HepG2 (cell line): Measurements from ENCODE around the gene PLCB2. TPM values are rescaled to one million over a fixed set of nuclear protein-coding genes. Genes with fewer than 3 reads are reported as not detected.

ENCODE experiments used
- ATAC-seq: fragments of 200-7000 bp; cut with Tn5 transposase; 3 replicates; pipeline ENCODE4 v1.9.1; 2020; ENCODE audit warnings: mild to moderate bottlenecking, moderate library complexity
- BruUV-seq: library from RNA; stranded (reverse); fragments of 400-500 nt; replicated peaks from 2 replicates; lab custom pipeline; 2021; lab: Mats Ljungman, UMichigan
- CTCF ChIA-PET: fragments of 300-600 bp; formaldehyde crosslinking; extraction: SDS; loops from one replicate; lab custom pipeline; 2021; ENCODE audit warnings: low total read pairs, inconsistent platforms, low intra/inter-chr PET ratio; lab: Yijun Ruan, JAX
- POLR2A ChIA-PET: fragments of 350-600 bp; sonication (Branson Sonifier 250); formaldehyde crosslinking; loops from one replicate; lab custom pipeline; 2020; ENCODE audit warnings: antibody characterized with exemption, inconsistent platforms; lab: Yijun Ruan, JAX
- DNase-seq: peaks from one replicate; pipeline ENCODE4 v3.0.0-alpha.2; 2015; ENCODE audit warnings: low spot score
- FAIRE-seq: peaks from 3 replicates; lab custom pipeline; 2011; peaks lifted over from hg19 to GRCh38; lab: Jason Lieb, UNC
- H2AFZ ChIP-seq: one replicate; pipeline ENCODE4 v1.6.1; 2011; ENCODE audit warnings: low read length, inconsistent platforms
- H3K27ac ChIP-seq: fragments of 300-600 bp; 3 replicates; pipeline ENCODE4 v1.8.0; 2011; ENCODE audit warnings: mixed run types, mild to moderate bottlenecking, mixed read lengths, low read length, inconsistent platforms; ENCODE audit not compliant: insufficient read depth; ENCODE audit errors: extremely low read length
- H3K27me3 ChIP-seq, 2 experiments: fragments of 200-600 bp in 1 of 2; 2 replicates in 1 of 2; 3 replicates in 1 of 2; pipeline versions ENCODE4 v1.6.0 to v1.8.0; 2011; ENCODE audit warnings: low read length in 2 of 2, mild to moderate bottlenecking in 2 of 2, moderate library complexity in 2 of 2, inconsistent platforms in 1 of 2; ENCODE audit not compliant: insufficient read depth in 2 of 2, control insufficient read depth in 1 of 2
- H3K36me3 ChIP-seq, 2 experiments: fragments of 200-600 bp in 1 of 2; replicated peaks in 1 of 2; 2 replicates in 1 of 2; 3 replicates in 1 of 2; pipeline versions ENCODE4 v1.5.1 to v1.8.0; 2011; ENCODE audit warnings: low read length in 2 of 2, inconsistent platforms in 1 of 2; ENCODE audit not compliant: insufficient read depth in 2 of 2, control insufficient read depth in 1 of 2
- H3K4me1 ChIP-seq: 2 replicates; pipeline ENCODE4 v1.5.1; 2012; ENCODE audit warnings: low read length, inconsistent platforms; ENCODE audit not compliant: insufficient read depth
- H3K4me2 ChIP-seq: 2 replicates; pipeline ENCODE4 v1.6.0; 2011; ENCODE audit warnings: low read depth, low read length, inconsistent platforms
- H3K4me3 ChIP-seq, 3 experiments: fragments of 200-600 bp in 1 of 3; sonication (generic), shearing (Covaris generic) in 1 of 3; replicated peaks in 1 of 3; 2 replicates each; pipeline ENCODE4 v1.5.1; 2011 to 2016; ENCODE audit warnings: low read length in 3 of 3, inconsistent platforms in 2 of 3, low read depth in 2 of 3, mild to moderate bottlenecking in 2 of 3, control low read depth in 1 of 3, mixed read lengths in 1 of 3; ENCODE audit not compliant: insufficient read depth in 1 of 3
- H3K79me2 ChIP-seq: one replicate; pipeline ENCODE4 v1.6.1; 2011; ENCODE audit warnings: low read length, inconsistent platforms; ENCODE audit not compliant: insufficient read depth
- H3K9ac ChIP-seq: 2 replicates; pipeline ENCODE4 v1.6.0; 2011; ENCODE audit warnings: mild to moderate bottlenecking, low read depth, low read length, inconsistent platforms; ENCODE audit not compliant: insufficient read depth
- H3K9me3 ChIP-seq: 2 replicates; pipeline ENCODE4 v1.5.1; 2012; ENCODE audit warnings: mild to moderate bottlenecking, low read length
- H4K20me1 ChIP-seq: 2 replicates; pipeline ENCODE4 v1.6.0; 2011; ENCODE audit warnings: inconsistent platforms, mild to moderate bottlenecking, low read length, moderate library complexity; ENCODE audit not compliant: insufficient read depth
- ZNF768 ChIP-seq: sonication (generic); formaldehyde crosslinking; IDR thresholded peaks from 2 replicates; pipeline ENCODE4 v1.4.0; 2020; ENCODE audit warnings: missing genetic modification reagents
- WGBS: methylation state at CpG from one replicate; pipeline ENCODE4 v1.1.6; 2017; ENCODE audit warnings: low lambda C conversion rate; 5-methylcytosine and 5-hydroxymethylcytosine counted together
- in situ Hi-C: cut with HindIII; loops from 2 replicates; pipeline ENCODE4 v1.10.0; 2017; ENCODE audit warnings: low pct_unique_long_range_greater_than_20kb; ENCODE audit not compliant: extremely low pct_ligation_motif_present
- intact Hi-C: fragments of 100-400 bp; cut with micrococcal nuclease; formaldehyde crosslinking; loops from one replicate; pipeline ENCODE4 v1.10.0; 2022; ENCODE audit not compliant: unreplicated experiment
- polyA plus RNA-seq, 8 experiments: library from polyadenylated mRNA; depleted of rRNA in 3 of 8; stranded (reverse) in 7 of 8; unstranded in 1 of 8; fragments of >200 nt; fragmentation: Illumina TruSeq in 4 of 8; extraction: Trizol in 4 of 8; gene quantifications; 2 replicates each; pipeline versions ENCODE4 v1.2.1 to v1.2.3, GENCODE V29; 2011 to 2016; ENCODE audit warnings: low read depth in 4 of 8, missing spikeins in 1 of 8, mixed read lengths in 1 of 8; ENCODE audit not compliant: insufficient read depth in 1 of 8
- total RNA-seq, 5 experiments: library from RNA; depleted of rRNA; stranded (reverse); fragments of >200 nt; fragmentation: Illumina TruSeq; extraction: Trizol; gene quantifications; 2 replicates each; pipeline ENCODE4 v1.2.3, GENCODE V29; 2016; ENCODE audit warnings: low read depth in 1 of 5
- TF ChIP-seq, protein P1 (sequence below): sonication (generic); formaldehyde crosslinking; IDR thresholded peaks from one replicate; pipeline ENCODE4 v1.5.1; 2020; ENCODE audit warnings: mild to moderate bottlenecking, missing genetic modification reagents; ENCODE audit errors: not compliant biosample characterization

The PLCB2 gene
- total and polyA plus RNA-seq, 2 of the 13 experiments (the other 11 are each of a cell fraction or from before 2014, with no cell fraction given): 0.11 TPM; not detected in 1

DNA sequence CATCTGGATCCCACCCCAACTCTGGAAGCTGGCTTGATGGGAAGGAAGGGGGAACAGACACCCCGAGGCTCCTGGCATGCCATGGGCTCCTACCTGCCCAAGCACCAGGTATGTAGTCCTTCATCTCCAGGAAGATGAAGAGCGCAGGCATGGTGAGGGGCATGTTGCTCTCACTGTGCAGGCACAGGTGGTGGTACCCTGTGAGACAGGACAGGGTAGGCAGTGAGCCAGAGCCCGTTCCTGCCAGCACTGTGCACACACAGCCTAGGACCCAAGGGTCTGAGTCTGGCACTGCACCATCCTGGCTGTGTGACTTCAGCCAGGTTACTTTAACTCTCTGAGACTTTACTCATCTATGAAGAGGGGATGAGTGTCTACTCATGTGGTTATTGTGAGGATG is 15.5 kb downstream of the PLCB2 start:
- ChIA-PET CTCF (no interaction called here), POLR2A (no interaction called here)
- in situ Hi-C loops (no loop called here), intact Hi-C loops (no loop called here)
- H4K20me1 ChIP-seq: no peaks in the 10 kb centered on the region
- no peak overlapping the region for H3K4me3 ChIP-seq
- TF ChIP-seq, protein P1, sequence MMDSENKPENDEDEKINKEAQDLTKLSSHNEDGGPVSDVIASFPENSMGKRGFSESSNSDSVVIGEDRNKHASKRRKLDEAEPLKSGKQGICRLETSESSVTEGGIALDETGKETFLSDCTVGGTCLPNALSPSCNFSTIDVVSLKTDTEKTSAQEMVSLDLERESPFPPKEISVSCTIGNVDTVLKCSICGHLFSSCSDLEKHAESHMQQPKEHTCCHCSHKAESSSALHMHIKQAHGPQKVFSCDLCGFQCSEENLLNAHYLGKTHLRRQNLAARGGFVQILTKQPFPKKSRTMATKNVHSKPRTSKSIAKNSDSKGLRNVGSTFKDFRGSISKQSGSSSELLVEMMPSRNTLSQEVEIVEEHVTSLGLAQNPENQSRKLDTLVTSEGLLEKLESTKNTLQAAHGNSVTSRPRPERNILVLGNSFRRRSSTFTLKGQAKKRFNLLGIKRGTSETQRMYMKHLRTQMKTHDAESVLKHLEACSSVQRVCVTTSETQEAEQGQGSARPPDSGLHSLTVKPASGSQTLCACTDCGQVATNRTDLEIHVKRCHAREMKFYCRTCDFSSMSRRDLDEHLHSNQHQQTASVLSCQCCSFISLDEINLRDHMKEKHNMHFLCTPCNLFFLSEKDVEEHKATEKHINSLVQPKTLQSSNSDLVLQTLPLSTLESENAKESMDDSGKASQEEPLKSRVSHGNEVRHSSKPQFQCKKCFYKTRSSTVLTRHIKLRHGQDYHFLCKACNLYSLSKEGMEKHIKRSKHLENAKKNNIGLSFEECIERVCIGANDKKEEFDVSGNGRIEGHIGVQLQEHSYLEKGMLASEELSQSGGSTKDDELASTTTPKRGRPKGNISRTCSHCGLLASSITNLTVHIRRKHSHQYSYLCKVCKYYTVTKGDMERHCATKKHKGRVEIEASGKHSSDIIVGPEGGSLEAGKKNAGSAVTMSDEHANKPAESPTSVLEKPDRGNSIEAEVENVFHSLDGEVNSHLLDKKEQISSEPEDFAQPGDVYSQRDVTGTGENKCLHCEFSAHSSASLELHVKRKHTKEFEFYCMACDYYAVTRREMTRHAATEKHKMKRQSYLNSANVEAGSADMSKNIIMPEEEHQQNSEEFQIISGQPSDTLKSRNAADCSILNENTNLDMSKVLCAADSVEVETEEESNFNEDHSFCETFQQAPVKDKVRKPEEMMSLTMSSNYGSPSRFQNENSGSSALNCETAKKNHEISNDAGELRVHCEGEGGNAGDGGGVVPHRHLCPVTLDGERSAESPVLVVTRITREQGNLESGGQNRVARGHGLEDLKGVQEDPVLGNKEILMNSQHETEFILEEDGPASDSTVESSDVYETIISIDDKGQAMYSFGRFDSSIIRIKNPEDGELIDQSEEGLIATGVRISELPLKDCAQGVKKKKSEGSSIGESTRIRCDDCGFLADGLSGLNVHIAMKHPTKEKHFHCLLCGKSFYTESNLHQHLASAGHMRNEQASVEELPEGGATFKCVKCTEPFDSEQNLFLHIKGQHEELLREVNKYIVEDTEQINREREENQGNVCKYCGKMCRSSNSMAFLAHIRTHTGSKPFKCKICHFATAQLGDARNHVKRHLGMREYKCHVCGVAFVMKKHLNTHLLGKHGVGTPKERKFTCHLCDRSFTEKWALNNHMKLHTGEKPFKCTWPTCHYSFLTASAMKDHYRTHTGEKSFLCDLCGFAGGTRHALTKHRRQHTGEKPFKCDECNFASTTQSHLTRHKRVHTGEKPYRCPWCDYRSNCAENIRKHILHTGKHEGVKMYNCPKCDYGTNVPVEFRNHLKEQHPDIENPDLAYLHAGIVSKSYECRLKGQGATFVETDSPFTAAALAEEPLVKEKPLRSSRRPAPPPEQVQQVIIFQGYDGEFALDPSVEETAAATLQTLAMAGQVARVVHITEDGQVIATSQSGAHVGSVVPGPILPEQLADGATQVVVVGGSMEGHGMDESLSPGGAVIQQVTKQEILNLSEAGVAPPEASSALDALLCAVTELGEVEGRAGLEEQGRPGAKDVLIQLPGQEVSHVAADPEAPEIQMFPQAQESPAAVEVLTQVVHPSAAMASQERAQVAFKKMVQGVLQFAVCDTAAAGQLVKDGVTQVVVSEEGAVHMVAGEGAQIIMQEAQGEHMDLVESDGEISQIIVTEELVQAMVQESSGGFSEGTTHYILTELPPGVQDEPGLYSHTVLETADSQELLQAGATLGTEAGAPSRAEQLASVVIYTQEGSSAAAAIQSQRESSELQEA: no peak
- peak; percentile 83 for TF ChIP-seq ZNF768 (CRISPR knock-in tag)
- no peaks in the 10 kb centered on the region for H3K9me3 ChIP-seq
- no CpG with 5 or more reads among the region's 3 CpGs for WGBS
- no peak overlapping the region for H2AFZ ChIP-seq
- H3K27ac ChIP-seq: no peak overlapping the region
- H3K4me1 ChIP-seq: peaks cover 10% of the 10 kb centered on the region; the same call in 1 of the 2 replicates
- H3K27me3 ChIP-seq: peaks cover 22 to 97% of the 10 kb centered on the region in 2 experiments
- DNase-seq (no peak), ATAC-seq (no peak), FAIRE-seq (no peak)
- BruUV-seq: no TSS peak
- no peaks in the 10 kb centered on the region for H3K79me2 ChIP-seq
- H3K36me3 ChIP-seq: no peaks in the 10 kb centered on the region
- no peak overlapping the region for H3K9ac ChIP-seq
- no peak overlapping the region for H3K4me2 ChIP-seq
